Measurements from ENCODE around the gene ATG16L2. TPM values are rescaled to one million over a fixed set of nuclear protein-coding genes. Genes with fewer than 3 reads are reported as not detected.

The ATG16L2 gene
- total and polyA plus RNA-seq, 9 of the 15 experiments (the other 6 are each of a cell fraction or from before 2014, with no cell fraction given): 0.18 to 11.2 (median 6.2) TPM

- TF ChIP-seq ZBTB40 (IDR thresholded peaks at IDR 0.05): no peak
- no peak for TF ChIP-seq ZBTB40 (CRISPR knock-in tag; IDR thresholded peaks at IDR 0.05)
- TF ChIP-seq ZNF146 (CRISPR knock-in tag; IDR thresholded peaks at IDR 0.05; ENCODE audit: unreplicated experiment): no peak
- no peak for TF ChIP-seq SRF (CRISPR knock-in tag; IDR thresholded peaks at IDR 0.05)
- TF ChIP-seq CREM (IDR thresholded peaks at IDR 0.05; ENCODE audit: low read depth): no peak
- no peak for TF ChIP-seq SAP30 (IDR thresholded peaks at IDR 0.05; ENCODE audit: borderline replicate concordance, insufficient read depth, low read depth, low read length, poor library complexity, severe bottlenecking)
- no peak for TF ChIP-seq SNRNP70 (optimal IDR thresholded peaks at IDR 0.05; ENCODE audit: low read depth, low read length)
- no peak for TF ChIP-seq ZNF75A (CRISPR knock-in tag; IDR thresholded peaks at IDR 0.05)
- TF ChIP-seq C11orf30 (IDR thresholded peaks at IDR 0.05; ENCODE audit: low read depth): no peak
Observed at GRCh38 chr11:72767203-72768062, 46.8 kb upstream of the ATG16L2 start (continued).

Data from K562 (cell line).